BJ (cell line): Measurements from ENCODE around the gene POU2F3. TPM values are rescaled to one million over a fixed set of nuclear protein-coding genes. Genes with fewer than 3 reads are reported as not detected.

ENCODE experiments used
- CTCF ChIA-PET: fragments of 350-600 bp; formaldehyde crosslinking; extraction: SDS; loops from one replicate; lab custom pipeline; 2021; ENCODE audit warnings: antibody characterized with exemption, inconsistent platforms; lab: Yijun Ruan, JAX
- POLR2A ChIA-PET: fragments of 300-600 bp; sonication (Branson Sonifier 250); formaldehyde crosslinking; extraction: SDS; loops from one replicate; lab custom pipeline; 2021; ENCODE audit warnings: antibody characterized with exemption; lab: Charles Lee
- DNase-seq: peaks from one replicate; pipeline ENCODE4 v3.0.0-alpha.2; 2011; ENCODE audit warnings: low read depth
- H3K27me3 ChIP-seq: 2 replicates; pipeline ENCODE4 v1.6.0; 2011; ENCODE audit warnings: low read length; ENCODE audit not compliant: control insufficient read depth, insufficient read depth
- H3K36me3 ChIP-seq: 2 replicates; pipeline ENCODE4 v1.5.1; 2011; ENCODE audit warnings: low read length; ENCODE audit not compliant: control insufficient read depth, insufficient read depth
- H3K4me3 ChIP-seq: 2 replicates; pipeline ENCODE4 v1.5.1; 2011; ENCODE audit warnings: low read depth, mild to moderate bottlenecking, control low read depth, low read length
- CTCF ChIP-seq: IDR thresholded peaks from 2 replicates; pipeline ENCODE4 v1.5.1; 2011; ENCODE audit warnings: low read depth, mild to moderate bottlenecking, control low read depth, inconsistent platforms, low read length, moderate library complexity; ENCODE audit not compliant: insufficient read depth
- polyA plus RNA-seq: library from polyadenylated mRNA; depleted of rRNA; stranded (reverse); fragments of >200 nt; gene quantifications from 2 replicates; pipeline ENCODE4 v1.2.3, GENCODE V29; 2011

Gene POU2F3
- polyA plus RNA-seq, 1 experiment: 0.06 TPM

DNA sequence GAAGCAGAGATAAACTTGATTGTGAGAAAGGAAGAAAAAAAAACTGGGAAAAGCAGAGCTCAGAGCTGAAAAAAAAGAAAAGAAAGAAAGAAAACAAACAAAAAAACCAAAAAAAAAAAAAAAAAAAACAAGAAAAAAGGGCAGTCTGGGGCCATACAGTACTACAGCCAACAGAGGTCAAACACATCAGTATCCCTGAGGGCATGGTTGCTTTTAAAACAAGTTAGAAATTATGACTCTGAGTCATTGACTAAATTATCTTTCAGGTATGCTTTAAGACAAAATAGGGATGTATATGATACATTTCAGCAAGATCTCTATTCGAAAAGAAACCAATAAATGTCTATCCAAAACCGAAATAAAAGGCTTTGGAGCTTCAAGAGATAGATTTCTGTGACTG lies 48.1 kb downstream of the POU2F3 start:
- ChIA-PET POLR2A (no interaction called here), CTCF (interaction anchor here (0.9 to 7.4 kb wide), 3 partner anchors 13 to 180 kb away, joined by 3 to 58 read pairs (median 4); no protein-coding TSS in a partner anchor)
- H3K36me3 ChIP-seq: no peaks in the 10 kb centered on the region
- no peak overlapping the region for H3K4me3 ChIP-seq
- peaks cover 2% of the 10 kb centered on the region for H3K27me3 ChIP-seq
- TF ChIP-seq CTCF: no peak
- no peak for DNase-seq

DNA sequence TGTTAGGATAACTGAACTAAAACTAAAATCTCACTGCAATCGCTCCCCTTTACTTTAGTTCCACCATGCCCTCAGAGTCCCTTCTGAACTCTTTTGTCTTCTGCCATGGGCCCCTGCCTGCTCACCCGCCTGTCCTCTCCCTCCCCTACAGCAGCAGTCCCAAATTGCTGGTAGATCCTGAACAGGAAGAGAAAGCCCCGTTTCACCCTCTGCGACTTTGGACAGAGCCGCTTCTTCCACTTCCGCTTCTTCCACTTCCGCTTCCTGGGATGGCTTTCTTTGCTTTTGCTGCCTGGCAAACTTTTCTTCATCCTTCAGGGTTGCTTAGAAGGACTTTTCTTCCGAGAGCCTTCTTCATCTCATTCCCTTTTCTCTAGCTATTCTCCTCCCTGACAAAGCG lies 49.5 kb downstream of the POU2F3 start:
- H3K36me3 ChIP-seq: no peaks in the 10 kb centered on the region
- H3K27me3 ChIP-seq: peaks cover 11% of the 10 kb centered on the region
- no peak for DNase-seq
- TF ChIP-seq CTCF: no peak
- H3K4me3 ChIP-seq: no peak overlapping the region
- ChIA-PET CTCF (interaction anchor here (7.4 kb wide), 1 partner anchor 12 kb away, joined by 58 read pairs; no protein-coding TSS in a partner anchor), POLR2A (no interaction called here)

DNA sequence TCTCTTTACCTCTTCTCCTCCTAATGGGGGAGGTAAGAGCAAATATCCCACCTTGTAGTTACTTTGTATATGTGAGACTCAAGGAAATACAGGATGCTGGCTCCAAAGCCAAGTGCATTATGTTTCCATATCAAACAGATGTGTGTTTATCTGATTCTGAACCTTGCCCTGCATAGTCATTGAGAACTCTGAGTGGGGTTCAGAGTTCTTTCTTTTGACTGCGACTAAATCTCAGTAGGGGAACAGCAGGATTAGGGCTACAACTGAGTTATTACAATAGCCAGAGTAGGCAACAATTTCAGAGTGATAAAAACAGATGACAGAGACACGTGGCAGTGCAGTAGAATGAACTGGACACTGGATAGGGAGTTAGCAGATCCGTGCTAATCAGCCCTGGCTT lies 51.0 kb downstream of the POU2F3 start:
- no peak for DNase-seq
- POLR2A ChIA-PET: no interaction called here
- CTCF ChIA-PET: interaction anchor here (7.4 kb wide), 1 partner anchor 11 kb away, joined by 58 read pairs; no protein-coding TSS in a partner anchor
- no peak overlapping the region for H3K4me3 ChIP-seq
- TF ChIP-seq CTCF: no peak
- H3K27me3 ChIP-seq: peaks cover 14% of the 10 kb centered on the region
- H3K36me3 ChIP-seq: no peaks in the 10 kb centered on the region

DNA sequence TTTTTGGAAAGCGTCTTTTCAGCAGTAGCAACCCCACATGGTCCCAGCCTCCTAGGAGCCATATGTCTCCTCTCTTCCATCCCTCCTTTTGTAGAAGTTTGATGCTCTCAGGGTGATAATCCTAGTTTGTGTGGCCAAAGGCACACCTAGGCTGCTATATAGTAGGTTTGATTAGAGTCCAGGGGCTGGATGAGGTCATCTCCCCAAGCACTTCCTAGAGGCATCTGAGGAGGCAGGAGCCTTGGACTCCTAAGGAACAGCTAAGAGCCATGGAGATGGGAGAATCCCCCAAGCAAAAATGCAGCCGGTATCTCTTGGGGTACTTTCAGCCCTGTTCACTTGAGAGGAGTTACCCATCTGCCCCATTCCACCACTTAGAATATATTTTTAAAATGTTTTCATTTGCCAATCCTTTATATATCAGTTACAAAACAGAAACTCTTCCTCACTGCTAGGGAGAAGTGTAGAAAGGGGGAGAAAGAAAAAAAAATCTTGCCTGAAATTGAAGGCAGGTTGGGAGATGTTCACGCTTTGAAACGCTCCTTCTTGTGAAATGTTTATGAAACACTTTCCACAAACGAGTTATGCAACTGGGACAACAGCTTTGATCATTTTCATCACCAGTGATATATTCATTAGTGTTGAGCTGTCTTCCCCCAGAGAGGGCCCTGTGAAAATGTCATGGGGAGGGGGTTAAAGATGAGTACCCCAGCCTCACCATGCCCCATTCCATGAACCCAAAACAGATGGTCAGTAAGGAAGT lies 53.3 kb downstream of the POU2F3 start:
- DNase-seq: no peak
- CTCF ChIA-PET: interaction anchor here (1.0 to 2.1 kb wide), 2 partner anchors 8 to 10 kb away, joined by 3 to 10 read pairs; no protein-coding TSS in a partner anchor
- POLR2A ChIA-PET: no interaction called here
- Histone ChIP-seq H3K36me3 (no peaks in the 10 kb centered on the region), H3K4me3 (no peak overlapping the region), H3K27me3 (peaks cover 23% of the 10 kb centered on the region)
- no peak for TF ChIP-seq CTCF

- DNase-seq: no peak
- Histone ChIP-seq H3K36me3 (no peaks in the 10 kb centered on the region), H3K27me3 (peaks cover 26% of the 10 kb centered on the region), H3K4me3 (no peak overlapping the region)
- TF ChIP-seq CTCF: no peak
- POLR2A ChIA-PET: no interaction called here
- CTCF ChIA-PET: interaction anchor here (1.0 to 2.1 kb wide), 2 partner anchors 7 to 9 kb away, joined by 3 to 10 read pairs; no protein-coding TSS in a partner anchor
Observed at GRCh38 chr11:120294096-120294495, 54.2 kb downstream of the POU2F3 start.
